ENCODE measurements around the gene LBHD2. TPM values are rescaled to one million over a fixed set of nuclear protein-coding genes. Genes with fewer than 3 reads are reported as not detected.

LBHD2 gene
- total RNA-seq, 4 donors from 2014 or later, result 1.4 to 2.1 TPM; not detected in 2

DNA sequence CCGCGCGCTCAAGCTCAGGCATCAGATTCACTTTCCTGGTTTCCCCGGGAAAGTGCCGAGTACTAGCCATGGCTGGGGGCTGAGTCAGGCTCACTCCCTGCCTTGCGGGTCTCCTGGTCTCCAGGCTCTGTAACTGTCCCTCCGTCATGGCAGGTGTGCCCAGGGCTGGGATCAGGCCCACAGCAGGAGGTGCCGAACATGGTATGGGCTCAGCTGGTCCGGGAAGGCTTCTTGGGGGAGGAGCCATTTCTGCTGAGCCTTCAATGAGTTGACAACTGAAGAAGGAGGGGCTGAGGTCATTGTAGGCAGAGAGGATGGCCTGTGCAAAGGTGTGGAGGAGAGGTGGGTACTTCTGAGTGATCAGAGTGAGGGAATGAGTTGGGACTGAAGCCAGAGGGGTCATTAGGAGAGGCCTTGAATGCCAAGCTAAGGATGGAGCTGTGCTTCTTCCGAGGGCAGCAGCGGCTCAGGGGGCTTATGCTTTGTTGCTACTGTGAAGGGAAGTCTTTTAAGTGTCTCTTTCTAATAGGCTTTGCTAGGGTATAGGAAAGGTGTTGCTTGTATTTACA lies 11.3 kb downstream of the LBHD2 start:
- TF ChIP-seq CTCF (IDR thresholded peaks at IDR 0.05; ENCODE audit: low read depth), result no peak

GRCh38 chr14:103096387-103096786 lies 12.4 kb downstream of the LBHD2 start:
- TF ChIP-seq CTCF (IDR thresholded peaks at IDR 0.05; ENCODE audit: low read depth), result no peak

- no peak for TF ChIP-seq CTCF (IDR thresholded peaks at IDR 0.05; ENCODE audit: low read depth)
Measured at GRCh38 chr14:103097244-103097993, 13.4 kb downstream of the LBHD2 start.

- TF ChIP-seq CTCF (IDR thresholded peaks at IDR 0.05; ENCODE audit: low read depth), result no peak
Measured at GRCh38 chr14:103097994-103098957, 14.3 kb downstream of the LBHD2 start.

DNA sequence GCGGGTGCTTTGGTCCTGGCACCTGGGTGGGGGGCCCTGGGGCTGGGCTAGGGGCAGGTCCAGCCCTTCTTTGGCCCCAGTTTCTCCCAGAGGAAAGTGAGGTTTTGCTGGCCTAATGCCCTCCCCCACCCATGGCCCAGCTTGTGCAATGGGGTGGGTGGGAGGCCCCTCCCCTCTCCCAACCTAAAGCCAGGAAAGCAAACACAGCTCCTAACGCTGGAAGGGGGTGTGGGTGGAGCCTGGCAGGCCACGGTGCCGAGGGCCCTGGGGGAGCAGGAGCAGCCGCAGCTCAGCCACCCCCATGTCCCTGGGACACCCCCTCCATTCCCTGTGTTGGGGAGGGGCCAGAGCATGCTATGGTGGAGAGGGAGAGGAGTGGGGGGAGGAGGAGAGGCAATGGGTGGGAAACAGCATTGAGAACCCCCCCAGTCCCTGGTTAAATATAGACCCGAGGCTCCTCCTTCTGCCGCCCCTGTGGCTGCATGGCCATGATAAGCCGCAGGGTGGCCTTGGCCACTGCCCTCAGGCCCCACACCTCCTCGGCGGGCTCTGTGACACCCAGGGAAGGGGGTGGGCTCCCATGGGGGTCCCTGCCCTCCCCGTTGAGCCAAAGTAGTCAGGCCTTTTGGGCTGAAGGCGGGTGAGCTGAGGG lies 15.2 kb downstream of the LBHD2 start:
- TF ChIP-seq CTCF (IDR thresholded peaks at IDR 0.05; ENCODE audit: low read depth), result no peak

DNA sequence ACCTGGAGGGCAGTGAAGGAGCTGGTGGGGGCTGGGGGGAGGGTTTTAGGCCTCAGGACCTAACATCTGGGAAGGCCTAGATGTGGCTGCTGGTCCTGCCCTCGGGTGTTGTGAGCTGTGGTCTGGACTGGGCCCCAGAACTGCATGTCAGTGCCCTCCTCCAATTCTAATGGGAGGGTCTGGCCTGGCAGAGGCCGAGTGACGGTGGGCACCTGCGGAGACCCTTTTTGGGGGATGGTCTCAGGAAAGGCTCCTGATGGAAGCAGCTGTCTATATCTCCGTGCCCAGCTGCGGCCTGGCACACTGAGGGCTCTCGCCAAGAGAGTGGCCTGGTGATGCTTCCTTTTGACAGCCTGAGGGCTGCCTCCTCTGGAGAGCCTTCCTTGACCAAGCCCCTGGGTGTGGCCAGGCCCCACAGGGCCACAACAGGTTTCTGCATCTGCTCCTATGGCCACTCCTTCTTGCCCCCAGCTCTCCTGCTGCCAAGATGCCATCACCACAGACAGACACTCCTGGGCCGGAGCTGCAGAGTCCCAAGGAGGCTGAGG lies 15.8 kb downstream of the LBHD2 start:
- no peak for TF ChIP-seq CTCF (IDR thresholded peaks at IDR 0.05; ENCODE audit: low read depth)
